ENCODE measurements around the gene ZNF674. TPM values are rescaled to one million over a fixed set of nuclear protein-coding genes. Genes with fewer than 3 reads are reported as not detected.
"Not testable (repeated sequence)": the region's sequence is repeated elsewhere in the genome, so short reads cannot be mapped to it uniquely, and the experiment has no call there.

ZNF674 gene
- total RNA-seq, 1 donor from 2014 or later, result 14.3 TPM

- DNase-seq (ENCODE audit: low spot score in 2 of 2), result no peak
- FAIRE-seq, result no peak
These were observed 59.3 kb downstream of the ZNF674 start for GRCh38 chrX:46485897-46486296.

- DNase-seq (ENCODE audit: low spot score in 2 of 2); FAIRE-seq: not testable (repeated sequence)
These were observed 66.6 kb downstream of the ZNF674 start for GRCh38 chrX:46478634-46479033.

- FAIRE-seq, result no peak
- DNase-seq (ENCODE audit: low spot score in 2 of 2), result no peak
These were observed 67.8 kb downstream of the ZNF674 start for GRCh38 chrX:46477435-46477834.

GRCh38 chrX:46465203-46465602 is 80.0 kb downstream of the ZNF674 start:
- FAIRE-seq, result no peak
- DNase-seq (ENCODE audit: low spot score in 2 of 2), result no peak

GRCh38 chrX:46463682-46464081 is 81.5 kb downstream of the ZNF674 start:
- FAIRE-seq, result no peak

GRCh38 chrX:46461660-46462191 is 83.5 kb downstream of the ZNF674 start:
- DNase-seq (ENCODE audit: low spot score in 2 of 2) (no peak), FAIRE-seq (no peak)

More at GRCh38 chrX:46463682-46464081, 81.5 kb downstream of the ZNF674 start:
- no peak for DNase-seq (ENCODE audit: low spot score in 2 of 2)

GRCh38 chrX:46460801-46461659 is 84.2 kb downstream of the ZNF674 start:
- FAIRE-seq; DNase-seq (ENCODE audit: low spot score in 2 of 2): not testable (repeated sequence)

GRCh38 chrX:46459603-46460002 is 85.6 kb downstream of the ZNF674 start:
- no peak for FAIRE-seq

GRCh38 chrX:46456125-46456922 is 88.9 kb downstream of the ZNF674 start:
- DNase-seq (ENCODE audit: low spot score in 2 of 2) (no peak), FAIRE-seq (no peak)

More at GRCh38 chrX:46459603-46460002, 85.6 kb downstream of the ZNF674 start:
- no peak for DNase-seq (ENCODE audit: low spot score in 2 of 2)

Small RNA genes lying within 50 kb of the gene (small RNA-seq; reads per million reads assigned to genes)
- gene RF00017, result not detected
- not detected for gene RNU6-50P

Other genes starting within 250 kb of the ZNF674 start
- 6.5 TPM for gene CHST7, start 28.3 kb upstream of the ZNF674 start, total RNA-seq
- 30.6 TPM for gene SLC9A7, start 213.7 kb upstream of the ZNF674 start, total RNA-seq

Measured in frontal cortex (tissue), 4 donors.